HL-60/S4 treated with phorbol 12-myristate 13-acetate at 8.2 ng/mL for 4 days and 3 days (cell line): ENCODE results near the gene ZNF277.

Experiments
- in situ Hi-C: fragments of 300-500 bp; cut with MboI; formaldehyde crosslinking; loops from 2 replicates; pipeline ENCODE4 v1.15.0; 2022; ENCODE audit warnings: low sequenced_read_pairs

The ZNF277 gene

DNA sequence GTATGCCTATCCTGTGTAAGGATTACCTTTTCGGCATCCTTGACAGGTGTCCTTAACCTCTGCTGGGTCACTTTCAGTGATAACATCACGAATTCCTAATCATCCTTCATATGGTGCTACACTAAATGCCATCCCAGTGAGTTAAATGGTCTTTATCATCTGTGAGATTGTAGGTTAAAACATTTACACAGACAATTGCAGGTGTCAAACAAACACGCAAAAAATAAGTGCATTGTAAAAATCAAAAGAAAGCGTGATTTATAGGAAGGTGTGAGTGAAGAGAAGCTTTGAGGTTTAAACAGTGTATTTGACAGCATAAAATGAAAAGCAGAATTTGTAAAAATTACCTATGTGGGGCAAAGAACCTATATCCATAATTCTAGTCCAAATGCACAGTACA lies 132.3 kb downstream of the ZNF277 start:
- in situ Hi-C loops: no loop called here

DNA sequence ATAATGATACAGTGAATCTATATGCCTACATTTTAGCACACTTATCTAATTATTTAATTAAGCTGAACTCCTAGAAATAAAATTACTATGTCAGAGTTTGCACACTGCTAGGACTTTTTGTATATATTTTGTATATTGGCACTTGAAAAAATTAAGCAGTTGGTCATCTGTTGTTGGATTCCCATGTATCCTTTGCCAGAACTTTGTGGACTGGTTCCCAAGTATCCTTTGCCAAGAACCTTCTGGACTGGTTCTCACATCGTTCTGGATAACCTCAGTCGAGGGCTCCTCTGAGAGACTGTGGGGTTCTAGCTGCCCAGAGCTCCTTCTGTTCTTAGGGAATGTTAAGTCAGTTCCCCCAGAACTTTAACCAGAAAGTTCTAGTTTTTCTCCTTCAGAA lies 135.0 kb downstream of the ZNF277 start:
- in situ Hi-C loops: no loop called here

DNA sequence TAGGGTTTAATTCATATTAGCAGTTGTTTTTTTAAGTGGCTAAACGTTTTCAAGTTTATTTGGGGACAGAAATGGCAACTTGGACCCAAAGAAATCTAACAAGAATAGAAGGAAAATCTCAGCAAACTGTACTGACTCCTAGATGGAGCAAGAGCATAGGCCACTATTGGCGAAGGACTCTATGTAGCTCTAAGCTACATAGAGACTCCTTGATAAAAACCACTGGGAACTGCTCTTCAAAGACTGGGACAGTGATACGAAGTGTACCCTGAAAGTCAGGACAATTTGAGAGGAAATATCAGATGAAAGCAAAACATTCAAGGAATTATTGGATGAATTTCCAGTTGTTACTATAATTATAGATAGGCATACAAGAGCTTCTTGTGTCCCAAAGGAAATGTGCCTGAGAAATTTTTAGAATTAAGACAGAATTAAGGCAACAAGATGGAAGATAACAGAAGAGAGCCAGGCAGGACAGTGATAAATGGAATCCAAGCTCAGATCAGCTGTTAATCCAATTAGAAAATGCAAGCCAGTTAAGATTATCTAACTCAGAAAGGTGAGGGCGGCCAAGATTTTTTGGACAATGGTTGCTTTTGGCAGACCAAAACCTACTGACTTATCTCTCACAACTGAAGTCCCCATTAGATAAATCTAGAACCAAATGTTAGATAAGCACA lies 140.0 kb downstream of the ZNF277 start:
- in situ Hi-C loops: no loop called here

DNA sequence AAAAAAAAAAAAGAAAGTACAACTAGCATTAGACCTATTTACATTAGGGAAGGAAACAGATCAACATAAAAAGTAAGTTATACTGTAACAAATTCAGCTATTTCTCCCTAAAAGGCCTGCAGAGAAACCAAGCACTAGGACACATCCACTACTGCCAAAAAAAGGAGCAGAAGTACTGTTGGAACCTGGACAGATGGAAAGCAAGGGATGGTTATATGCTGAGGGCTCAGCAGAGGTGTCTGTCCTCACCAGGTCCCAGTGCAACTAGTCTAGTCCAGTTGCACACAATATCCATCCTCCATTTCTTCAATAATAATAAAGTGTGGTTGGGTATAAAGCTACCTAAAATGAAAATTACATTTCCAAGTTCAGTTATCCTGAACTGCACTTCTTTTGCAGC lies 140.6 kb downstream of the ZNF277 start:
- in situ Hi-C loops: no loop called here

DNA sequence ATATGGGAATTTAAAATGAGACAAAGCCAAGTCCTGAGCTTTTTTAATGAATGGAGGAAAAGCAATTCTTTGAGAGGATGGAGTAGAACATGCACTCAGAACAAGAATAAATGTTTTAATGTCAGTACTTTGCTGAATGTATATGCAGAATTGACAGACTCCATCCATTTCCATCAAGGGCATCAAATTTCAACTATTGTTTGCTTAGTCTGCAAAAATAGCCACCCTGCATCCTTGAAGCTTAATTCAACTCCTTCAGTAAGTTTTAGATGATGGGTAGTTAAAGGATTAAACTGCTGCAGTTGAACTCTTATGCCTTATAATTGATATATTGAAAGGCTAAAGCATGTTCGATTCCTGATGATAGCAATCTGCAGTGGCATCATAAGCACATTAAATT lies 144.1 kb downstream of the ZNF277 start:
- in situ Hi-C loops: no loop called here

DNA sequence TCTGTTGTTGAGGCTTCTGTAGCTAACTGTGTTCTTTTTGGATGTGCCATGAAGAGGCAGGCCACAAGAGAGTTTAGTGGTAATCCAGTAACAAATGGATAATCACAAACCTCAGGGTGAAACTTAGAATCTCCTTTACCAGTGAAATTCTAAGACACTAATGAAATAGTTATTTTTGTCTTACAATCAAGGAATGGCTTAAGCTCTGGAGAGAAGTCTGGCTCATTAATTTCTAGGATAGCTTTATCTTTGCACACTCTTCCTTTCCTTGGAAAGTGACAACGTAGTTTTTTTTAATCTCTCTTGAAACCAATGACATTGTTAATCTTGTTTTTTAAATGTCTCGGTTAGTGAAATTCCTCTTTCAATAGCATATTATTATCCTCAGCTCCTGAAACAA lies 150.1 kb downstream of the ZNF277 start:
- in situ Hi-C loops: no loop called here

DNA sequence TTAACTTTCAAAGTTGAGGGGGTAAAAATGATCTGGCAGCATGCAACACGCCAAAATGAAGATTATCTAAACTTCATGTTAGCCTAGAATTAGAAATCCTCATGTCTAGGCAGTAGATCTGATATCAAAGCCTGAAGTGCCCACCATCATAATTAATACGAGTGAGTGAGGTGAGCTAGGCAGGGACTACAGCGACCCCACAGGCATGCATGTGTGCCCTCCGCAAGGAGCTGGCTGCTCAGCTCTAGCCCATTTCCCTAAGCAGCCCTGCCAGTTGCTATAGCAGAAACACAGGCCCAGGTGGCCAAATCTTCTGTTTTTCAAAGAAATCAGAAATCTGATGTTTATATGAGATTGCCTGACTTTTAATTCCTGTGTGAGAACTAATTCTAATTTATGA lies 150.6 kb downstream of the ZNF277 start:
- in situ Hi-C loops: no loop called here

DNA sequence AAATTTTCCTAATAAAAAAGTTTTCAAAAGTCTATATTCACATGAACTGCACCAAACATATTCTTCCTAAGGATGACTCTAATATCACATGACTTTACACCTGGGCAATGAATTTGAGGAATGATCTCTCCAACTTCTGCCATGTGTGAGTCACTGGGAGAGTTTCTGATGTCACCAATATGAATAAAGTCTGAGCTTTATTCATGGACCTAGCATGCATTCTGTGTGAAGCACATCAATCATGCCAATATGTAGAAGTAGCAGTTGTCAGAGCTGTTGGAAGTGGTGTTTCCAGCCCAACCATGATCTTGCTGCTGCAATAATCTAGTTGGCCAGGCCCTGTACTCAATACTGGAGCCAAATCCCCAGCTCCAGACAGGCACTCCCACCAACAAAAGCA lies 152.0 kb downstream of the ZNF277 start:
- in situ Hi-C loops: no loop called here

DNA sequence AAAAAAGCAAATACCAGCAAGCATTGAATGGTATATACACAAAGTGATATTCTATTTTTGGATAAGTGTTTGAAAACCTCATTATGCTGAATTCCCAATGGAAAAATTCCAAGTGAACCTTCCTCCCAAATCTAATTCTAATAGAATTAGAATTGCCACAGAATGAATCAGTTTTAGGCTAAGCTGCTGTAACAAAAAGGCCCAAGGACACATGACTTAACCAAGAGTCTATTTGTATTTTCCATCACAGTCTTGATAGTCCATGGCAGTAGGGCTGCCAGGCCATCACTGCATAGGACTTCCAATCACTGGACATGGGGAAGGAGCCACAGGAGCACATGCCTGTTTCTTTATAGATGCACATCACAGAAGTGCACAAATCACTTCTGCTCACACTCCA lies 152.6 kb downstream of the ZNF277 start:
- in situ Hi-C loops: no loop called here

DNA sequence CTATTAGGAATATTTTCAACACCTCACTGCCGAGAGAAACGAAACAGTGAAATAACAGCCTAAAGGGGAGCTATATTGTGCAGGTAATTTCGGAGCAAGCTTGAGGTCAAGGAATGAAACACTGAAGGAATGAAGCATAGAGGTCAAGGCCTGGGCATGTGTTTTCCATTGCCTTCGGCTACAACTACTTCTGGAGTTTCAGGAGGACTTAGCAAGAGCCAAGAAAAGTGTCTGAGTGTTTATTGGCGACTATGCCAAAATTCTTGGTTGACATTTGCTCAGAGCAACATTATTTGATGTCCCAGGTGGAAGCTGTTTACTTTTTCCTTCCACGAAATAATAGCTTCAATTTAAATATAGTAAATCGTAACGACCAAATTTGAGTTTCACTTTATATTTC lies 154.2 kb downstream of the ZNF277 start:
- in situ Hi-C loops: no loop called here

DNA sequence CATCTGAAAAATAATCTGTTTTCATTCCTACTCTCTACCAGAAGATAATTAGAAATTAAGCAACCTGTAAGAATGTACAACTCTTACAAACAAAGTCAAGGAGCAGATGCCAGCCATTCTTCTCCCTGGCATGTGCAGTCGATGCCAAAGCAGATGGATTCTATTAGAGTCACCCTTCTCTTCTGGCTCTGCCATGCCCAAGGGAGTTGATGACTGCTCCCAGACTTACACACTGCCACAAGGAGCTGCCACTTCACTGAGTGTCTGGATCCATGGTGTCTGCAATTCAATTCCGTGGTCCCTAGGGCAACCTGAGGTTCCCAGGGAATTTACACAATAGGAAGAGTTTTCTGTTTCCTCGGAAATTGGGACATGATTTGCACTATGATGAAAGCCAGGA lies 154.7 kb downstream of the ZNF277 start:
- in situ Hi-C loops: no loop called here

DNA sequence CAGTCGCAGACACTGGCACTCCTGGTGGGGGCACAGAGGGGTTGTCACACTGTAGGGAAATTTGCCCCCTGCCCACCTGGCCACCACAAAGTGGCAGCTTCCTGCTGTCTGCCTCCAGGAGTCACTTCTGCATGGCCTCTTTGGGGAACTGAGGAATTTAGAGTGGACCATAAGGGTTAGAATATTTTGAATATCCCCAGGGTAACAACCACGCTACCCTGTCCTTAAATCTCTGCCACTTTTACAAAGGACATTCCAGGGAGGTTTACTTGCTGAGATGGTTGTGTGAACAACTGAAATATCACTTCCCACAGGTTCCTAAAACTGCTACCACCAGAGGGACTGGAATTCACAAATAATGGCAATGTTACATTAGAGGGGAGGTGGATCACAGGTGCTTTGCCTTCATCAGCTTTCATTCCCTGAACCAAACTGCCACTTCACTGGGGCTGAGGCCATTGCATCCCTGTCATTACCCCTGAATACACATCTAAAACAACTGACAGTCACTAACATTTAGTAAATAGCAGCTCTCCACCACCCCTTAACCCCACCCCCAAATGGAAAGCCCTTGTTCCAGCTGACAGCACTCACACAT lies 155.7 kb downstream of the ZNF277 start:
- in situ Hi-C loops: no loop called here

DNA sequence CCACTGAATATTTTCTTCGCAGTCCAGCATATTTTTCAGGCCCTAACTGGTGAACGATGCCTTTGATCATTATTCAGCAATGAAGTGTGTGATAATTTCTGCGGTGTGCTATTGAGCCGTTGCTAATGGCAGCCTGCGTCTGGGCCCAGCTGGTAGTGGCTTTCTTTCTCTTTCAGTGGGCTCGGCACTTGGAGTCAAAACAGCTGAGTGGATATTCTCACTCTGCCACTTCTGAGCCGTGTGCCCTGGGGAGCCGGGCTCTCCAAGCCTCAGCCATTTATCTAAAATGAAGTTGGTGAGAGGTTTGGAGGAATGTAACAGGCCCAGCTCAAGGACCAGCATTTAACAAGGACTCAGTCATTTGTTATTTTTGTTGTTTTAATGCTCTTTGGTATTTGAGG lies 156.2 kb downstream of the ZNF277 start:
- in situ Hi-C loops: no loop called here

DNA sequence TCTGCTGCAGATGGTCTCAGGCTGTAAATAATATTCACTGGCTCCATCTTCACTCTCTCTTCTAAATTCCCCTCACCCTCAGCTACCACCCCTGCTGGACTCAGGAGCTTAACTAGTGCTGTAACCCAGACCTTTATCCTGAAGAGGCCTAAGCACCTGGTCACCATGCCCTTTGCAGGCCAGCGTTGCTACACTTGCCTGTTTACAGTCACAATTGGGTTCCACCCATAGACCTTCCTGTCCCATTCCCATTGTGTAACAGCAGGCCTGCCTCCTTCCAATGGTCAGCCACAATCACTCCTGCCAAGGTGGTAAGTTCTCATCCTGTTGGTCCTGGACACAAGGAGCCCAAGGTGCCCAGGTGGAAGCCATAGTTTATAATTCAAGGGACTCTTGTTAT lies 157.9 kb downstream of the ZNF277 start:
- in situ Hi-C loops: no loop called here

DNA sequence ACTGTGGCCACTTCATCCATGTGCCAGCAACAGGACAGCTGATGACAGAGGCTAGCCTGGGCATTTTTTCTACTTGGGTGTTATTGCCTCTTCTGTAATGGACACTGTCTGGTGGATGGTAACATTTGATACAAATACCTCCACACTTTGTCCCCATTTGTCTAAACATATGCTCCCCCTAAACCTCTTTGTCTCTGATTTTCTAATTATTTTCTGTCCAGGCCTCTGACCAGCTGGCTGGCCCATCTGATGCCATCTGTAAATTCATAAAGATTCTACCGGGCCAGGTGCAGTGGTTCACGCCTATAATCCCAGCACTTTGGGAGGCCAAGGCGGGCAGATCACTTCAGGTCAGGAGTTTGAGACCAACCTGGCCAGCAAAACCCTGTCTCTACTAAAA lies 159.1 kb downstream of the ZNF277 start:
- in situ Hi-C loops: no loop called here

DNA sequence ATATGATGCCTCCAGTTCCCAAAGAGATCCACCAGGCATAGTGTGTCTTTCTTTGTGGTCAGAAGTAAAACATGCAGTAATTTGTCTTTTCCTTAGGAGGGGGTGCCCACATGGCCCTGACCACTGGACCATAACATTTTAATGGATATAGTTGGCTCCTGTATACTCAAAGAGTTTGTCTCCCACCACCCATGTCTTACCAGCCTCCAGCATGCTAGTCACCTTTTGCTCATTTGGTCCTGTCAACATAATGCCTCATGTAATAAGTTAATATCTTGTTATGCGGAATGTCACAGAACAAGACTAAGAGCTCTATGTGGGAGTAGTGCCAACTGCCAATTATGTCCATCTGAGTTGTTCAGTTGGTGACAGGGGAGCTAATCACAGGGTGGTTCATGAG lies 160.4 kb downstream of the ZNF277 start:
- in situ Hi-C loops: no loop called here

DNA sequence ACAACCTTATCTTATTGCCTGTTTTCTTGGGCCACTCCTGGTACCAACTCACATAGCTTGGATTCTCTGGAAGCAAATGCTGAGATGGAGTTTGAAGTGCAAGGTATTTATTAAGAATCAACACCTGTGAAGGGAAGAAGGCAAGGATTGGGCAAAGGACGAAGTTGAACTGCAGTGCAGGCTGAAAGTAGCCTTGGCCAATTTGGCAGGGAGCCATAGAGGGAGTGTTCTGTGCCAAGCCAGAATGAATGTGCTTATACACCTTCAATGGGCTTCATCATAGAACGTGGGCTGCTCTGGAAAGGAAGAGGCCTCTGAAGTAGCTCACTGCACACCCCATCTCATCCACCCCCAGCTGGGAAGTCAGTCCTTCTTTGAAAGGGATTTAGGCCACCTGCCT lies 163.9 kb downstream of the ZNF277 start:
- in situ Hi-C loops: no loop called here

DNA sequence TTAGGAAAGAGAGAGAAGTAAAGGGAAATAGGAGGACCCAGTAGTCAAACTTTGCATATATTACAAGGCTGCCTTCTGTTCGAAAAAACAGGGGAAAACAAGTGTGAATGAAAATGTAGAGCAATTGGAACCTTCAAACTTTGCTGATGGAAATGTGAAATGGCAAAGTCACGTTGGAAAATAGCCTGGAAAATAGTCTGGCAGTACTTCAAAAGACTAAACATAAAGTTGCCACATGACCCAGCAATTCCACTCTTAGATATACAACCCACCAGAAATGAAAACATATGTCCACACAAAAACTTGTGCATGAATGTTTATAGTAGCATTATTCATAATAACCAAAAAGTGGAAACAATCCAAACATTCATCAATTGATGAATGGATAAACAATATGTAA lies 165.2 kb downstream of the ZNF277 start:
- in situ Hi-C loops: no loop called here

DNA sequence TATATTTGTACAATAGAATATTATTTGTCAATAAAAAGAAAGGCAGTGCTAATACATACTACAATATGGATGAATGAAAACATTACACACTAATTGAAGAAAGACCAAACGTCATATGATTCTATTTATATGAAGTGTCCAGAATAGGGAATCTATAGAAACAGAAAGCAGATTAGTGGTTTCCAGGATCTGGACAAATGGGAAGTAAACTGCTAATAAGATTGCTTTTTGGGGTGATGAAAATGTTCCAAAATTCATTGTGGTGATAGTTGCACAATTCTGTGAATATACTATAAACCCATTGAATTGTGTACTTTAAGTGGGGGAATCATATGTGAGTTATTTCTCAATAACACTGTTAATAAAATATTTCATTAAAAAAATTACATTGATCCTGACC lies 165.6 kb downstream of the ZNF277 start:
- in situ Hi-C loops: no loop called here

DNA sequence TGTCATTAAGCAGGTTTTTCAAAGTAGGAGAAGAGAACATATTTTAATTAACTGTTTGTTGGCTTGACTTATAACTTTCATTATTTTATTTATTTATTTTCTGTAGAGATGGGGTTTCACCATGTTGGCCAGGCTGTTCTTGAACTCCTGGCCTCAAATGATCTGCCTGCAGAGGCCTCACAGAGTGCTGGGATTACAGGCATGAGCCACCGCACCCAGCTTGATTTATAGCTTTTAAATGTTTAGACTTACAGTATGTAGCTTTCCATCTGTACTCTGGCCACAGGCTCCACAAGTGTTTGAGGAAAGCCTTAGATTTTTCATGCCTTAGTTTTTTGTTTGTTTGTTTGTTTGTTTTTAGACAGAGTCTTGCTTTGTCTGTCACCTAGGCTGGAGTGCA lies 171.1 kb downstream of the ZNF277 start:
- in situ Hi-C loops: no loop called here

DNA sequence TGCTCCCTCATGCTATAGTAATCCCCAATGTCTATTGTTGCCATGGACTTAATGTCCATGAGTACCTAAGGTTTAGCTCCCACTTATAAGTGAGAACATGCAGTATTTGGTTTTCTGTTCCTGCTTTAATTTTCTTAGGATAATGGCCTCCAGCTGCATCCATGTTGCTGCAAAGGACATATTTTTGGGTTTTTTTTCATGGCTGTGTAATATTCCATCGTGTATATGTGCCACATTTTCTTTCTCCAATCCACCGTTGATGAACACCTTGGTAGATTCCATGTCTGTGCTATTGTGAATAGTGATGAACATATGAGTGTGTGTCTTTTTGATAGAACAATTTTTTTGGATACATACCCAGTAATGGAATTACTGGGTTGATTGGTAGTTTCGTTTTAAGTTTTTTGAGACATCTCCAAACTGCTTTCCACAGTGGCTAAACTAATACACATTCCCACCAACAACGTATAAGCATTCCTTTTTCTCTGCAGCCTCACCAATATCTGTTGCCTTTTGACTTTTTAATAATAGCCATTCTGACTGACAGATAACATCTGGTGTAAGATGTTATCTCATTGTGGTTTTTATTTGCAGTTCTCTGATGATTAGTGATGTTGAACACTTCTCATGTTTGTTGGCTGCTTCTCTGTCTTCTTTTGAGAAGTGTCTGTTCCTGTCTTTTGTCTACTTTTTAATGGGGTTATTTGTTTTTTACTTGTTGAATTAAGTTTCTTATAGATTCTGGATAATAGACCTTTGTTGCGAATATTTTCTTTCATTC lies 175.0 kb downstream of the ZNF277 start:
- in situ Hi-C loops: no loop called here

DNA sequence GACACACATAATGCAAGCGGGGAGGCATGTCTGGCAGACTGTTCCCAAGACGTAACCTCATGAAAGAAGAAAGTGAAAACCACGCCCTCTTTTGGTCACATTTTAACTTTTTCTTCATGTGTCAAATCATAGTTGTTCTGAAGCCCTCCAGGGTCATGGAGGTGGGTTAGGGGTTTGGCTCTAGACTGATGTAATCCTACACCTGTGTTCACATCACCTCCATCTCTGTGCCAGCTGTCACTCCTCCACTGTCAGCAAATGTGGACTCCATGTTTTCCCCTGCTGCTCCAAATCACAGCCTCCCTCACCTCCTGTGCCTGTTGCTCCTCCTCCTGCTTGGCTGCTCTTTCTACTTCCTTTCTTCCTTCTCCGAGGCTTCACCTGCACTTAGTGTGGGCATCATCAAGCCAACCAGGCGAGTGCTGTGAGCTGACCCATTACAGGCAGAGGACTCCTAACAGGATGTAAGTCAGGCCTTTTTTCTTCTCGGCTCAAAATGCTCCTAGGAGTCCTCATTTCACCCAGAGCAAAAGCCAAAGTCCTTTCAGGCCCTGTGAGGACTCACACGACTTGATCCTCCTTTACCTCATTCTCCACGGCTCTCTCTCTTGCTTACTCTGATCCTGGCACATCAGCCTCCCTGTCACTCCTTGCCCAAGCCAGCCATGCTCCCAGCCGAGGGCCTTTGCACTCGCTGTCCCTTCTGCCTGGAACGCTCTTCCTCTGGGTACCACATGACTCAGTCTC lies 177.3 kb downstream of the ZNF277 start:
- in situ Hi-C loops: no loop called here
